ENCODE data around the gene BUD23. TPM values are rescaled to one million over a fixed set of nuclear protein-coding genes. Genes with fewer than 3 reads are reported as not detected.

Gene BUD23
- total RNA-seq, 2 donors from 2014 or later, result 34.3 to 43.3 TPM

- TF ChIP-seq POLR2A (IDR thresholded peaks at IDR 0.05) (no peak), CTCF (IDR thresholded peaks at IDR 0.05) (no peak)
- Histone ChIP-seq H3K9me3 (no peaks in the 10 kb centered on the region), H3K27ac (no peak overlapping the region), H3K4me3 (no peak overlapping the region), H3K36me3 (replicated peaks in 1 of 2; ENCODE audit: insufficient read depth in 1 of 2, low read depth in 2 of 2) (no peaks in the 10 kb centered on the region), H3K4me1 (peaks cover 6% of the 10 kb centered on the region), H3K27me3 (no peaks in the 10 kb centered on the region)
- DNase-seq, result no peak
- intact Hi-C loops (cut with DNase I), result no loop called here
- ATAC-seq, result no peak
- WGBS, 2 donors, result 43 to 52% methylated on average over 2 of the region's 2 CpGs
These were observed 40.6 kb upstream of the BUD23 start for GRCh38 chr7:73642834-73643233.

- WGBS, 2 donors, result 68 to 73% methylated on average over 4 to 5 of the region's 5 CpGs
- no peaks in the 10 kb centered on the region for H3K27me3 ChIP-seq
These were observed 38.6 kb upstream of the BUD23 start for GRCh38 chr7:73644688-73645286.

GRCh38 chr7:73645643-73646174 is 37.7 kb upstream of the BUD23 start:
- no peaks in the 10 kb centered on the region for H3K36me3 ChIP-seq (replicated peaks in 1 of 2; ENCODE audit: insufficient read depth in 1 of 2, low read depth in 2 of 2)
- ATAC-seq, result no peak
- 30 to 35% methylated on average over 4 of the region's 4 CpGs for WGBS, 2 donors
- no peak for TF ChIP-seq CTCF (IDR thresholded peaks at IDR 0.05)
- TF ChIP-seq POLR2A (IDR thresholded peaks at IDR 0.05), result no peak
- H3K4me3 ChIP-seq, result no peak overlapping the region
- no peaks in the 10 kb centered on the region for H3K27me3 ChIP-seq
- no peak overlapping the region for H3K27ac ChIP-seq
- intact Hi-C loops (cut with DNase I), result no loop called here
- no peak for DNase-seq
- no peaks in the 10 kb centered on the region for H3K9me3 ChIP-seq
- H3K4me1 ChIP-seq, result peaks cover 11% of the 10 kb centered on the region

More at GRCh38 chr7:73644688-73645286, 38.6 kb upstream of the BUD23 start:
- Histone ChIP-seq H3K9me3 (no peaks in the 10 kb centered on the region), H3K36me3 (replicated peaks in 1 of 2; ENCODE audit: insufficient read depth in 1 of 2, low read depth in 2 of 2) (no peaks in the 10 kb centered on the region), H3K4me1 (peaks cover 11% of the 10 kb centered on the region), H3K4me3 (no peak overlapping the region), H3K27ac (no peak overlapping the region)
- TF ChIP-seq POLR2A (IDR thresholded peaks at IDR 0.05), result no peak
- no peak for TF ChIP-seq CTCF (IDR thresholded peaks at IDR 0.05)
- DNase-seq (no peak), ATAC-seq (no peak)
- intact Hi-C loops (cut with DNase I), result no loop called here

- intact Hi-C loops (cut with DNase I), result no loop called here
- ATAC-seq (no peak), DNase-seq (no peak)
- WGBS, 2 donors, result 65 to 76% methylated on average over 7 to 12 of the region's 16 CpGs
- Histone ChIP-seq H3K36me3 (replicated peaks in 1 of 2; ENCODE audit: insufficient read depth in 1 of 2, low read depth in 2 of 2) (no peaks in the 10 kb centered on the region), H3K4me3 (no peak overlapping the region), H3K27ac (no peak overlapping the region), H3K27me3 (no peaks in the 10 kb centered on the region), H3K9me3 (no peaks in the 10 kb centered on the region), H3K4me1 (peaks cover 11% of the 10 kb centered on the region)
- TF ChIP-seq CTCF (IDR thresholded peaks at IDR 0.05) (no peak), POLR2A (IDR thresholded peaks at IDR 0.05) (no peak)
These were observed 36.3 kb upstream of the BUD23 start for GRCh38 chr7:73646785-73647724.
